CD4-positive, alpha-beta memory T cell (primary cell): Measurements from ENCODE around the gene DISP2. TPM values are rescaled to one million over a fixed set of nuclear protein-coding genes. Genes with fewer than 3 reads are reported as not detected.

Experiments used
- CTCF ChIA-PET: fragments of 350-600 bp; sonication (Branson Sonifier 250); formaldehyde crosslinking; loops from one replicate; lab custom pipeline; 2021; ENCODE audit warnings: inconsistent platforms; ENCODE audit not compliant: partially characterized antibody; lab: Charles Lee
- POLR2A ChIA-PET: fragments of 350-600 bp; sonication (Branson Sonifier 250); formaldehyde crosslinking; loops from one replicate; lab custom pipeline; 2021; ENCODE audit not compliant: partially characterized antibody; lab: Charles Lee
- DNase-seq, 5 donors: peaks; one replicate each; pipeline versions ENCODE4 v3.0.0 to v3.0.0-alpha.2; 2020 to 2022; ENCODE audit warnings: mixed read lengths in 1 of 5
- H3K27ac ChIP-seq: one replicate; pipeline ENCODE4 v1.7.0; 2013; ENCODE audit warnings: low read depth, low read length
- H3K27me3 ChIP-seq: 2 replicates; pipeline ENCODE4 v1.7.0; 2013; ENCODE audit warnings: mild to moderate bottlenecking, low read length, moderate library complexity; ENCODE audit not compliant: insufficient read depth
- H3K36me3 ChIP-seq: 2 replicates; pipeline ENCODE4 v1.7.0; 2013; ENCODE audit warnings: mild to moderate bottlenecking, low read length, moderate library complexity; ENCODE audit not compliant: insufficient read depth
- H3K4me1 ChIP-seq: 2 replicates; pipeline ENCODE4 v1.7.0; 2013; ENCODE audit warnings: mild to moderate bottlenecking, low read length, moderate library complexity; ENCODE audit not compliant: insufficient read depth
- H3K4me3 ChIP-seq, 2 donors: one replicate each; pipeline ENCODE4 v1.7.0; 2013; ENCODE audit warnings: low read length in 2 of 2, mild to moderate bottlenecking in 1 of 2
- H3K9me3 ChIP-seq, 2 donors: one replicate each; pipeline ENCODE4 v1.7.0; 2013; ENCODE audit warnings: low read length in 2 of 2, control low read depth in 1 of 2; ENCODE audit not compliant: control insufficient read depth in 1 of 2
- H3K27ac Mint-ChIP-seq, 7 donors: one replicate each; pipeline ENCODE4 v1.8.0; 2020 to 2021; ENCODE audit warnings: mixed read lengths in 7 of 7, mild to moderate bottlenecking in 6 of 7, inconsistent platforms in 3 of 7, moderate library complexity in 3 of 7
- H3K27me3 Mint-ChIP-seq, 2 donors: one replicate each; pipeline ENCODE4 v1.8.0; 2020 to 2021; ENCODE audit warnings: mixed read lengths in 2 of 2
- H3K36me3 Mint-ChIP-seq, 2 donors: one replicate each; pipeline ENCODE4 v1.8.0; 2020 to 2021; ENCODE audit warnings: mixed read lengths in 2 of 2, inconsistent platforms in 1 of 2, mild to moderate bottlenecking in 1 of 2
- H3K4me1 Mint-ChIP-seq, 4 donors: one replicate each; pipeline ENCODE4 v1.8.0; 2020 to 2021; ENCODE audit warnings: mixed read lengths in 4 of 4, mild to moderate bottlenecking in 1 of 4
- H3K4me3 Mint-ChIP-seq, 8 donors: one replicate each; pipeline ENCODE4 v1.8.0; 2020 to 2021; ENCODE audit warnings: mixed read lengths in 8 of 8, mild to moderate bottlenecking in 7 of 8, moderate library complexity in 6 of 8, inconsistent platforms in 3 of 8
- H3K9me3 Mint-ChIP-seq, 8 donors: one replicate each; pipeline ENCODE4 v1.8.0; 2020 to 2021; ENCODE audit warnings: mixed read lengths in 8 of 8, mild to moderate bottlenecking in 5 of 8, inconsistent platforms in 3 of 8, moderate library complexity in 1 of 8
- intact Hi-C: fragments of 100-400 bp; cut with micrococcal nuclease; formaldehyde crosslinking; loops from one replicate; pipeline ENCODE4 v1.15.1; 2023
- polyA plus RNA-seq, 2 donors: library from polyadenylated mRNA; unstranded; fragments of 300-500 nt; fragmentation: Illumina TruSeq; gene quantifications; one replicate each; pipeline ENCODE4 v1.2.3, GENCODE V29; 2021
- total RNA-seq, 2 experiments: library from RNA; stranded (reverse); gene quantifications; one replicate each; pipeline ENCODE4 v1.2.3, GENCODE V29; 2021

The DISP2 gene
- total and polyA plus RNA-seq, 4 experiments from 2014 or later = 0.03 to 0.23 (median 0.05) TPM; not detected in 1

DNA sequence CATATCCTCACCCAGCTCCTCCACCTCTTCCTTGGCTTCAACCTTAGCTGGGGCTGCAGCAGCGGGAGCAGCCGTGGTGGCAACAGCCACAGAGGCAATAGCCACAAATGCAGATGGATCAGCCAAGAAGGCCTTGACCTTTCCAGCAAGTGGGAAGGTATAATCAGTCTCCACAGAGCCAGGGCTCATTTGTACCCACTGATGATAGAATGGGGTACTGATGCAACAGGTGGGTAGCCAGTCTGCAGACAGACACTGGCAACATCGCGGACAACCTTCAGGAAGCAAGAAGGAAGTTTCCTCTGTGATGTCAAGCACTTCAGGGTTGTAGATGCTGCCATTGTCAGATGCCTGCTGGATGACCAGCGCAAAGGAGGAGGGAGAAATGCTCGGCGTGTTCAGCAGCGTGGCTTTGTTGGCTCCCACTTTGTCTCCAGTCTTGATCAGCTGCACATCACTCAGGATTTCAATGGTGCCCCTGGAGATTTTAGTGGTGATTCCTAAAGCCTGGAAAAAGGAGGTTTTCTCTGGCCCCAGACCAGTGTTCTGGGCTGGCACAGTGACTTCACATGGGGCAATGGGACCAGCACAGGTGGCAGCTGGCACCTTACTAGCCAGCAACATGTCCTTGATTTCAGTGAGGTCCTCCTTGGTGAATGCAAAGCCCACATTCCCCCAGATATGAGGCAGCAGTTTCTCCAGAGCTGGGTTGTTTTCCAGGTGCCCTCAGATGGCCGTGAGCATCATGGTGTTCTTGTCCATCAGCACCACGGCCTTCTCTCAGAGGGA, 45.5 kb upstream of the DISP2 start:
- Mint-ChIP-seq H3K36me3 (peaks cover 0 to 6% of the 10 kb centered on the region in 2 donors), H3K27ac (peak overlapping the region in 1 of 7 donors; percentile 8), H3K9me3 (no peaks in the 10 kb centered on the region), H3K4me3 (no peak overlapping the region), H3K4me1 (peaks cover 17 to 38% (median 25%) of the 10 kb centered on the region in 4 donors), H3K27me3 (peaks cover 0 to 3% of the 10 kb centered on the region in 2 donors)
- ChIA-PET CTCF (interaction anchor here (0.7 to 23.8 kb wide), 8 partner anchors 9 to 261 kb away, joined by 3 to 634 read pairs (median 76); partner anchors contain the start of genes ANKRD63, CCDC9B and INAFM2), POLR2A (interaction anchor here (0.6 to 1.9 kb wide), 3 partner anchors 11 to 43 kb away, joined by 3 to 9 read pairs (median 5); partner anchors contain the start of genes ANKRD63 and INAFM2)
- H3K9me3 ChIP-seq = no peaks in the 10 kb centered on the region
- DNase-seq = no peak
- no peak overlapping the region for H3K4me3 ChIP-seq
- no peaks in the 10 kb centered on the region for H3K27me3 ChIP-seq
- H3K4me1 ChIP-seq = peaks cover 26% of the 10 kb centered on the region
- H3K27ac ChIP-seq = no peak overlapping the region
- intact Hi-C loops = no loop called here
- H3K36me3 ChIP-seq = no peaks in the 10 kb centered on the region

DNA sequence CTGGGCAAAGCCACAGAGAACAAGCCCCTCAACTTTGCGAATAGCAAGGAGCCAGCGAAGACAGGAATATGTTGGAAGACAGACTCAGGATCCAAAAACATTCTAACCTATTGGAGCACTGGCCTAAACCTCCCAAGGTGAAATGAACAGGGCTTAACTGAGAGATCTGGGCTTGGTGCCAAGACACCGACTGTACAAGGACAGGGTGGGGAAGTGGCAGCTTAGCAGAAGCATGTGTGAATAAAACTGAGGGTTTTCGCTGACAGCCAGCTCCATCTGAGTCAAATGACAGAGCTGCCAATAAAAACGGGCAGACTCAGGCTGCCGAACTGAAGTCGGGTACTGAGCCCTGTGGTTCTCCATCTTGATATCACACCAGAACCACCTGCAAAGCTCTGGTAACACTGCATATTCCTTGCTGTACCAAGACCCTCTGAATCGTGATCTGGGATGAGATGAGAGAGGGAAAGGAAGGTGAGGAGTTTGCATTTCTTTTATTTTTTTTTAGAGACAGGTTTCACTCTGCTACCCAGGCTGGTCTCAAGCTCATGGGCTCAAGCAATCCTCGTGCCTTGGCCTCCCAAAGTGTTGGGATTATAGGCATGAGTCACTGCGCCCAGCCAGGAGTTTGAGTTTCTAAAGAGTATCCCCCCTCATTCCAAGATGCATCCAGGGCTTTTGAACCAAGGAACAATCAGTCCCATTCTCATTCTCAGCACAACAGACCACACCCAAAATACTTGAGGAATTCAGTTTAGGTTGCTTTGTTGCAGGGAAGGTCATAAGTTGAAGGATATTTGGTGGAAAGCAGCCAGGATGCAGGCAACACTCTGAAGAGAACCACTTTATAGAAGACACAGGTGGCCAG, 44.3 kb upstream of the DISP2 start:
- DNase-seq = peak; percentile 41 to 66 (median 45)
- ChIA-PET CTCF (interaction anchor here (0.6 to 23.8 kb wide), 5 partner anchors 9 to 83 kb away, joined by 5 to 634 read pairs (median 94); partner anchors contain the start of genes ANKRD63, CCDC9B and INAFM2), POLR2A (interaction anchor here (0.6 to 1.9 kb wide), 3 partner anchors 8 to 42 kb away, joined by 3 to 9 read pairs (median 3); partner anchors contain the start of gene INAFM2)
- Histone ChIP-seq H3K4me3 (no peak overlapping the region), H3K36me3 (no peaks in the 10 kb centered on the region), H3K9me3 (no peaks in the 10 kb centered on the region), H3K4me1 (peaks cover 24% of the 10 kb centered on the region), H3K27ac (no peak overlapping the region), H3K27me3 (no peaks in the 10 kb centered on the region)
- Mint-ChIP-seq H3K27me3 (peaks cover 0 to 3% of the 10 kb centered on the region in 2 donors), H3K9me3 (no peaks in the 10 kb centered on the region), H3K36me3 (no peaks in the 10 kb centered on the region), H3K27ac (peak overlapping the region in 5 of 7 donors; percentile 8 to 80 (median 66)), H3K4me3 (peak overlapping the region in 6 of 8 donors; percentile 4 to 55 (median 34)), H3K4me1 (peaks cover 16 to 28% (median 21%) of the 10 kb centered on the region in 4 donors)
- intact Hi-C loops = no loop called here

DNA sequence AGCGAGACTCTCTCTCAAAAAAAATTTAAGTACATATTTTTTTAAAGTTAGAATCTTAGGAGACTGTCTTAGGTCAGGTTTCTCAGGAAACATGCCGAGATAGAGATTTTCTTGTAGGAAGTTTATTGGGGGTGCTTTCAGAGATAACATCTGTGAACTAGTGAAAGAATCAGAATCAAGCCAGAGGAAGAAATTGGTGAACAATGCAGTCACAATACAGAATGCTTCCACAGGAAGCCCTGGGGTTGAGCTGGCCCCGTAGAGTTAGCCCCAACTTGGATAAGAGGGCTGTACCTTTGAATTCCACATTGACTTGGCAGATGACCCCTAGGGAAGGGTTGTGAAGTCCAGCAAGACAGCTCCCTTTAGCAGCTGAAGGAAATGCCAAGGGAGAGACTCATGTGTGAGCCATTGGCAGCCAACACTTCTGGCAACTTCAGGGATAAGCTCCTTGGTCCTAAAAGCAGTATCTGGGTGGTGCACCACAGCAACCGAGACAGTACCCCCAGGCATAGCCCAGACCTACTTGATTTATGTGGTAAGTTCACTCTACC, 43.2 kb upstream of the DISP2 start:
- Histone ChIP-seq H3K27ac (no peak overlapping the region), H3K27me3 (no peaks in the 10 kb centered on the region), H3K4me1 (peaks cover 14% of the 10 kb centered on the region), H3K36me3 (no peaks in the 10 kb centered on the region), H3K9me3 (no peaks in the 10 kb centered on the region), H3K4me3 (no peak overlapping the region)
- POLR2A ChIA-PET = interaction anchor here (0.9 to 1.9 kb wide), 3 partner anchors 8 to 68 kb away, joined by 3 to 9 read pairs (median 3); partner anchors contain the start of genes INAFM2 and KNSTRN
- H3K9me3 Mint-ChIP-seq = no peaks in the 10 kb centered on the region
- H3K4me1 Mint-ChIP-seq = peaks cover 7 to 18% (median 12%) of the 10 kb centered on the region in 4 donors
- intact Hi-C loops = no loop called here
- no peak overlapping the region for H3K27ac Mint-ChIP-seq
- no peak overlapping the region for H3K4me3 Mint-ChIP-seq
- no peak for DNase-seq
- no peaks in the 10 kb centered on the region for H3K36me3 Mint-ChIP-seq
- H3K27me3 Mint-ChIP-seq = peaks cover 2 to 3% of the 10 kb centered on the region in 2 donors
- CTCF ChIA-PET = interaction anchor here (0.9 to 23.8 kb wide), 6 partner anchors 8 to 86 kb away, joined by 3 to 634 read pairs (median 10); partner anchors contain the start of genes CCDC9B and INAFM2

DNA sequence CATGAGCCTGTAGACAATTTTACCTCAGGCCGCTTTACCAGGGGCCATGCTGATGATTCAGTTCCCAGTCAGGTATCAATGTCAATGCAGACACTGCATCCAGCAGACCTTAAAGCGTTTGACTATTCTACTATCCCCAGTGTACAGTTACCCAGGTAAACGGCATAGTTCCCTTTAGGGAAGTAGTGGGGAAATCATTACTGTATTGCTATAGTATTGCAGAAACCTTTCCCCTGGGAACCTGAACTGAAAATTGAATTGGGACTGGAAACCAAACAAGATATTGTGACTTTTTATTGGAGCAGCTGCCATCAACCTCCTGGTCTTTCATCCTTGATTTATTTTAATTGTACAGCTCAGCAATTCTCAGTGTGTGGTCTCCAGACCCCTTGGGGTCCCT, 41.1 kb upstream of the DISP2 start:
- ChIA-PET CTCF (interaction anchor here (1.5 to 23.8 kb wide), 4 partner anchors 9 to 41 kb away, joined by 3 to 634 read pairs (median 222); partner anchors contain the start of genes CCDC9B and PLCB2), POLR2A (interaction anchor here (0.6 to 8.8 kb wide), 2 partner anchors 9 to 1017 kb away, joined by 3 to 90 read pairs; partner anchors contain the start of gene PLCB2)
- Histone ChIP-seq H3K4me1 (peaks cover 9% of the 10 kb centered on the region), H3K9me3 (no peaks in the 10 kb centered on the region), H3K27ac (no peak overlapping the region), H3K27me3 (no peaks in the 10 kb centered on the region), H3K36me3 (no peaks in the 10 kb centered on the region), H3K4me3 (no peak overlapping the region)
- Mint-ChIP-seq H3K27ac (no peak overlapping the region), H3K9me3 (no peaks in the 10 kb centered on the region), H3K4me1 (peaks cover 11 to 23% (median 16%) of the 10 kb centered on the region in 4 donors), H3K27me3 (peaks cover 3 to 7% of the 10 kb centered on the region in 2 donors), H3K4me3 (no peak overlapping the region), H3K36me3 (no peaks in the 10 kb centered on the region)
- no peak for DNase-seq
- intact Hi-C loops = no loop called here

DNA sequence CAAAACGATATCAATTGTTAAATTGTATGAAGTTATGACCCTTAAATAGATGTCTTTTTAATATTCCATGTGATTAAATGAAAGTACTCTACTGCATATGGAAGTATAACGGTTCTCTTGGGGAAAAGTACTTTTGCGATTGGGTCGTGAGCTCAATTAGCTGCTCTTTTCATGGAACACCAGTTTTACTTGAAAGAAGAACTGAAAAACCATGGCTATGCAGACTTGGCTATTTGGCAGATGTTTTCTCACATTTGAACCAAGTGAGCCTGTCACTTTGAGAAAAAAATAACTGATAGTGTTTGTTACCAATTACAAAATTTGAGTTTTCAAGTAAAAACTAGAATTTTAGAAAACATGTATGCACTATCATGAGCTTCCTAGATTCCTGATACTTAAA, 40.4 kb upstream of the DISP2 start:
- H3K9me3 ChIP-seq = no peaks in the 10 kb centered on the region
- DNase-seq = no peak
- Mint-ChIP-seq H3K27ac (no peak overlapping the region), H3K36me3 (no peaks in the 10 kb centered on the region), H3K9me3 (no peaks in the 10 kb centered on the region), H3K27me3 (peaks cover 3 to 7% of the 10 kb centered on the region in 2 donors), H3K4me1 (peaks cover 12 to 29% (median 19%) of the 10 kb centered on the region in 4 donors), H3K4me3 (no peak overlapping the region)
- H3K4me1 ChIP-seq = peaks cover 12% of the 10 kb centered on the region
- no peaks in the 10 kb centered on the region for H3K27me3 ChIP-seq
- no peak overlapping the region for H3K27ac ChIP-seq
- no peaks in the 10 kb centered on the region for H3K36me3 ChIP-seq
- ChIA-PET CTCF (interaction anchor here (1.5 to 23.8 kb wide), 4 partner anchors 10 to 41 kb away, joined by 3 to 634 read pairs (median 222); partner anchors contain the start of genes CCDC9B and PLCB2), POLR2A (interaction anchor here (0.6 to 8.8 kb wide), 2 partner anchors 9 to 1016 kb away, joined by 3 to 90 read pairs; partner anchors contain the start of gene PLCB2)
- intact Hi-C loops = no loop called here
- H3K4me3 ChIP-seq = no peak overlapping the region

DNA sequence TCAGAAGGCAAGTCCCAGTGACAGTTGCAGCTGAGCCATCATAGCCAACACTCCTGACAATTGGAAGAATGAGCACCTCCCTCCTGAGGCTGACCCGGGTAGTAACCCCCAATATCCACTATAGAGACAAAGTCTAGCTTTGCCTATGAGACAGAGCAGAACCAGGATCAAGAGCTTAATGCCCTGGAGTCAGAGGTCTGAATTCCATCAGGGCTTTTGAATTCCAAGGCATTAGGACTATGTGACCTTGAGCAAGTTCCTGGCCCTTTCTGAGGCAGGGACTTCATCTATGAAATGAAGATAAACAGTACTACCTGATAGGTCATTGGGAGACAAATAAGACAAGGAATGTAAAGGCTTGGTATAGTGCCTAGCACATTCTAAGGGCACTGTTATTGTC, 37.6 kb upstream of the DISP2 start:
- Histone ChIP-seq H3K36me3 (no peaks in the 10 kb centered on the region), H3K9me3 (no peaks in the 10 kb centered on the region), H3K27ac (no peak overlapping the region), H3K4me1 (peaks cover 20% of the 10 kb centered on the region), H3K4me3 (no peak overlapping the region), H3K27me3 (no peaks in the 10 kb centered on the region)
- no peak overlapping the region for H3K4me3 Mint-ChIP-seq
- peak overlapping the region in 1 of 7 donors; percentile 34 for H3K27ac Mint-ChIP-seq
- H3K27me3 Mint-ChIP-seq = peaks cover 3 to 7% of the 10 kb centered on the region in 2 donors
- no peak for DNase-seq
- intact Hi-C loops = loop anchor here (5.0 kb wide), 3 partner anchors 38 to 912 kb away; partner anchors contain the start of genes ANKRD63, CHP1, DNAJC17 and EXD1
- no peaks in the 10 kb centered on the region for H3K9me3 Mint-ChIP-seq
- H3K4me1 Mint-ChIP-seq = peaks cover 14 to 34% (median 19%) of the 10 kb centered on the region in 4 donors
- ChIA-PET CTCF (interaction anchor here (1.1 to 23.8 kb wide), 7 partner anchors 12 to 149 kb away, joined by 3 to 634 read pairs (median 20); partner anchors contain the start of genes CCDC9B and PLCB2), POLR2A (interaction anchor here (1.1 to 8.8 kb wide), 4 partner anchors 12 to 18 kb away, joined by 4 to 90 read pairs (median 6); partner anchors contain the start of gene PLCB2)
- H3K36me3 Mint-ChIP-seq = no peaks in the 10 kb centered on the region
